Epithelial cell of esophagus (primary cell): Measurements from ENCODE around the gene MYH15.

Experiments
- DNase-seq: peaks from one replicate; pipeline ENCODE4 v3.0.0; 2010; ENCODE audit warnings: low read depth
- H3K4me3 ChIP-seq: 2 replicates; pipeline ENCODE4 v1.5.1; 2011; ENCODE audit warnings: mild to moderate bottlenecking, low read length, control low read depth
- TF ChIP-seq, protein P1 (sequence below): IDR thresholded peaks from 2 replicates; pipeline ENCODE4 v1.5.1; 2011; ENCODE audit warnings: low read depth, mild to moderate bottlenecking, low read length, control low read depth, inconsistent platforms; ENCODE audit not compliant: insufficient read depth; ENCODE audit errors: missing control alignments

The MYH15 gene

DNA sequence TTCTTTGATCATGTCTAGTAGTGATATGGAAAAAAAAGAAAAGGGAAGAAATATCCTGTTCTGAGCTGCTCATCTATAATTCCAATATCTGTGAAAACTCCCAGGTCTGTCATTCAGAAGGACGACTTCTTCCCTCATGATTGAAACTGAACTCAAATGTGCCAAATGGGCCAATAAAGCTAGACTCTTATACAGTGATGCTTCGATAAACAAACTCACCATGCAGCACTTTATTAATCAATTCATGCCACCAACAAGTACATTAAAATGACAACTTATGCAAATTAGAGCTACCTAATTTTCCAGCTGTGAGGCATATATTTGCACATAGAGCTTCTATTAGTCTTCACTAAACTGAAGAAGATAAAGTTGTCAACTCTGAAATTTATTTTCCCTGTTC, 15.6 kb upstream of the MYH15 start:
- DNase-seq = no peak
- TF ChIP-seq, protein P1, sequence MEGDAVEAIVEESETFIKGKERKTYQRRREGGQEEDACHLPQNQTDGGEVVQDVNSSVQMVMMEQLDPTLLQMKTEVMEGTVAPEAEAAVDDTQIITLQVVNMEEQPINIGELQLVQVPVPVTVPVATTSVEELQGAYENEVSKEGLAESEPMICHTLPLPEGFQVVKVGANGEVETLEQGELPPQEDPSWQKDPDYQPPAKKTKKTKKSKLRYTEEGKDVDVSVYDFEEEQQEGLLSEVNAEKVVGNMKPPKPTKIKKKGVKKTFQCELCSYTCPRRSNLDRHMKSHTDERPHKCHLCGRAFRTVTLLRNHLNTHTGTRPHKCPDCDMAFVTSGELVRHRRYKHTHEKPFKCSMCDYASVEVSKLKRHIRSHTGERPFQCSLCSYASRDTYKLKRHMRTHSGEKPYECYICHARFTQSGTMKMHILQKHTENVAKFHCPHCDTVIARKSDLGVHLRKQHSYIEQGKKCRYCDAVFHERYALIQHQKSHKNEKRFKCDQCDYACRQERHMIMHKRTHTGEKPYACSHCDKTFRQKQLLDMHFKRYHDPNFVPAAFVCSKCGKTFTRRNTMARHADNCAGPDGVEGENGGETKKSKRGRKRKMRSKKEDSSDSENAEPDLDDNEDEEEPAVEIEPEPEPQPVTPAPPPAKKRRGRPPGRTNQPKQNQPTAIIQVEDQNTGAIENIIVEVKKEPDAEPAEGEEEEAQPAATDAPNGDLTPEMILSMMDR = no peak

DNA sequence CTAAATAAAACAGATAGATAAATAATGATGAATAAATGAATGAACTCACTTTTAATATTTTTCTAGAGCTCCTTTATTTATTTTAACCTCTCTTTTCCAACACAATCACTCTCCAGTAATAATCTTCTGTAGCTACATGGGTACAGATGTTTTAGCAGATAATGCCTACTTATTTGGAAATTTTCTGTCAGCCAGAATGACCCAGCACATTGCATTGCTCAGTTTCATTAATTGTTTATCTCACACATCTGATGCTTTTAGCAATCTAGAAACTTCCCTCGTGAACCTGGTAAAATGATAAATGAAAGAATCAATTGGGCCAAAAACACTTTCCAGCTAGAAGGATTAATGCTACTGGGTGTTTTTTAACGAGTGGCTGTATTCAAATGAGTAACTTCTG, 14.9 kb upstream of the MYH15 start:
- TF ChIP-seq, protein P1 = no peak
- DNase-seq = no peak
- no peak overlapping the region for H3K4me3 ChIP-seq

More for the DNA sequence above, 15.6 kb upstream of the MYH15 start:
- no peak overlapping the region for H3K4me3 ChIP-seq

DNA sequence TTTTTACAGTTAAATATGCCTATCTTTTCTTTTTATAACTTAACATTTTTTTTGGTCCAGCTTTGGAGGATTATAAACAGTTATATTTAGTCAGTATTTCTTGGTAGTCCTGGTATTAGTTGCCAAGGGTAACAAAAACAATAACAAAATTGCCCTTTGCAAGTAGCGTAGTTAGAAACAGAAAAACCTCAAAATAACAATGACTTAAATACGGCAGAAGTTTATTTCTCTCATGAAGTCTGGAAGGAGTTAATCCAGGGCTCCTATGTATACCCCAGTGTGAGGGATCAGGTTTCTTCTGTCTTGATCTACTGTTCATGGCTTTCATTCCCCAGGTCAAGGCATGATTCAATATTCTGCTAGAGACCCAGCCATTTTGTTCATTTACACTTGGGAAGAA, 14.1 kb upstream of the MYH15 start:
- TF ChIP-seq, protein P1 = no peak
- no peak overlapping the region for H3K4me3 ChIP-seq
- no peak for DNase-seq

DNA sequence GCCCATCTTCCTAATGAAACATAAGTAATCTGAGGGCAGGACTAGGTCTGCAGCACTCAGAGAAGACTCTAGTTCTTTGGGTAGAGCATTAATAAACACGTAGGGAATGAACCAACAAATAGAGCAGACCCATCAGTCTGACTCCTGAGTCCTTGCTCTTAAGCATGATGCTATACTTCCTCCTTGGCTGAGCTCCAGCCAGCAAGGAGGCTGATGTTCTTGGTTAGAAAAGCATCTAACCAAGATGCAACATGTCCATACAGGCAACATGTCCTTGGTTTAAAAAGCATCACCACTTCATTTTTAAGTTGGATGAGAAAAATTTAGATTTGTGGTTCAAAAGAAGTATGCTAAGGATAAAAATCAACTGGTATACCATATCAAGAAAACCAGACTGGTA, 8.5 kb upstream of the MYH15 start:
- TF ChIP-seq, protein P1 = no peak
- DNase-seq = peak; percentile 91
- no peak overlapping the region for H3K4me3 ChIP-seq

DNA sequence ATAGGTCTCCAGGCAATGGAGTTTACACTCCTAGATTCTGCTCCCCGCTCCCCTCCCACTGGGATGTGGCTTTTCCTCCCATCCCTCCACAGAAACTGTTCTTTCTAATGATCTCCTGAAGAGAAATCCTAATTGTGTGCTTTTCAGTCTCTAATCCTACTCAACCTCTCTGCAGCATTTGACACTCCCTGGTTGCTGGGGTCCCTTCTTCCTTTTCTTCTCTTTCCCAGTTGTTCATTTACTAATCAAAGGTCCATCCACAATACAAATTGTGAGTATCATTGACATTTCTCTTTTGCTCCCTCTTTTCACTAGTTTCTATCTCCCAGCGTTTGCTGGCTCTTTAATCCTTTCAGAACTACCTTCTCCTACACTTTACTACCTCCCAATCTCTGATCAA, 6.5 kb upstream of the MYH15 start:
- no peak overlapping the region for H3K4me3 ChIP-seq
- TF ChIP-seq, protein P1 = no peak

DNA sequence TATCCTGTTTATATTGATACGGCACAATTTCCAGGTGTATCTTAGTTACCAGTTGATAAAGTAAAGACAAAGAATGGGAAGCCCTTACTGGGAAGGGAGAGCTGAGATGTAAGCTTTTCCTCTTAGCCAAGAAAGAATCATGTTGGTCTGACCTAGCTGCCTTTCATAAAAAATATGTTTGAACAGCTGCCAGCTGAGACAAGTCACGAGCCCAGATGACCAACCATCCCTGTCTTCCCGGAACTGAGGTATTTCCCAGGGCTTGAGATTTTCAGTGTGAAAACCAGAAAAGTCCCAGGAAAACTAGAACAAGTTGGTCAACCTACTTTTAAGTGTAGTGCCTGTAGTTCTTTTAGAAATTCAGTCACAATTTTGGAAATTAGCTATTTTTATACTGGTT, 3.6 kb upstream of the MYH15 start:
- DNase-seq = peak; percentile 41
- TF ChIP-seq, protein P1 = no peak
- no peak overlapping the region for H3K4me3 ChIP-seq

More for the DNA sequence above, 6.5 kb upstream of the MYH15 start:
- DNase-seq = no peak

DNA sequence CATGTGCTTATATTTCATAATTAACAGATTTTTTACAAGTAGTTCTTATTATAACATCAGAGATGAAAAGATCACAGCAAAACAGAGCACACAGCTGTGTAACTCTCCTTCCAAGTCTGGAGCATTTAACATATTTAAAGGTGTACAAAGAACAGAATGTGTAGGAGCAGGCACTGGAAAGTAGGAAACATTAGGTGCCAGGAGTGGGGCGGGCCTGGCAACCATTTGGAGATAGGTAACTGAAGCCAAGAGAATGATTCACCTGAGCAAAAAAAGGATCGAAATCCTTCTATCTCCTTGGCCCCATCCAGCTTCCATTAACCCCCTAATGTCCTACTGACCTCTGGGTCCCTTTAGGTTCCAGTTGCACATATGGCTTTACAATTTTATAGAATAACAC, 2.3 kb upstream of the MYH15 start:
- DNase-seq = no peak
- TF ChIP-seq, protein P1 = no peak
- no peak overlapping the region for H3K4me3 ChIP-seq
